Suprapubic skin (tissue), 4 donors: Measurements from ENCODE around the gene TSHZ2.

ENCODE experiments used
- CTCF ChIP-seq, 2 donors: fragments of 200-600 bp in 1 of 2; fragments of 450-650 bp in 1 of 2; sonication (generic) in 1 of 2; IDR thresholded peaks; one replicate each; pipeline ENCODE4 v1.5.1; 2016 to 2019; ENCODE audit warnings: antibody characterized with exemption in 2 of 2, mild to moderate bottlenecking in 1 of 2, moderate library complexity in 1 of 2
- EP300 ChIP-seq: sonication (generic); formaldehyde crosslinking; IDR thresholded peaks from one replicate; pipeline ENCODE4 v1.6.1; 2017; ENCODE audit warnings: antibody characterized with exemption
- POLR2A ChIP-seq, 2 donors: fragments of 450-650 bp; IDR thresholded peaks; one replicate each; pipeline ENCODE4 v1.6.1; 2017; ENCODE audit warnings: antibody characterized with exemption in 2 of 2, mild to moderate bottlenecking in 2 of 2, moderate library complexity in 2 of 2
- POLR2AphosphoS5 ChIP-seq, 3 donors: sonication (generic); formaldehyde crosslinking; IDR thresholded peaks; one replicate each; pipeline ENCODE4 v1.6.1; 2017; ENCODE audit warnings: antibody characterized with exemption in 3 of 3

- no peak for TF ChIP-seq CTCF (IDR thresholded peaks at IDR 0.05)
- no peak for TF ChIP-seq EP300
- no peak for TF ChIP-seq POLR2A (IDR thresholded peaks at IDR 0.05)
- TF ChIP-seq POLR2AphosphoS5 (IDR thresholded peaks at IDR 0.05) = no peak
Measured at GRCh38 chr20:52926505-52926904, 45.7 kb upstream of the TSHZ2 start.
